HEK293T (cell line): ENCODE results near the gene CEND1.

ENCODE experiments used
- FOXM1 ChIP-seq: fragments of 450-650 bp; IDR thresholded peaks from 2 replicates; pipeline ENCODE4 v1.6.1; 2017; ENCODE audit warnings: mild to moderate bottlenecking, borderline replicate concordance
- NFRKB ChIP-seq: fragments of 450-650 bp; IDR thresholded peaks from 2 replicates; pipeline ENCODE4 v1.6.1; 2016; ENCODE audit warnings: mild to moderate bottlenecking, moderate library complexity

DNA sequence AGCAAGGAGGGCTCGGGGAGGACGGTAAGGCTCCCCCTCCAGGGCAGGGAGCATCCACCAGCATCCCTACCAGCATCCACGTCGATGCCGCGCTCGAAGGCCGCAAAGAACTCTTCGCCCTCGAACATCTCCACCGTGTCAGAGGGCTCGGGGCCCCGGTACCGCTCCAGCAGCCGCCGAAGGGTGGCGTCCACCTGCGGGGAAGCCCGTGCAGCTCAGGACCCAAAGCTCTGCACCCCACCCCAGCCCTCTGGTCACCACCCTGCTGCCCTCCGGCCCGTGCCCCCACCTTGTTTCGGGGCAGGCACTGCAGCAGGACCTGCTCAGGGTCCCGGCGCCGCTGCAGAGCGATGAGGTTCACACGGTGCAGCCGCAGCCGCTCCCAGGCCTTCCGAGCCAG, 10.6 kb upstream of the CEND1 start:
- no peak for TF ChIP-seq FOXM1
- no peak for TF ChIP-seq NFRKB
